Spleen (tissue), 11 donors: Measurements from ENCODE around the gene TSPAN9. TPM values are rescaled to one million over a fixed set of nuclear protein-coding genes. Genes with fewer than 3 reads are reported as not detected.

Source experiments
- DNase-seq: peaks from one replicate; pipeline ENCODE4 v3.0.0-alpha.2; 2020
- H3K27ac ChIP-seq, 8 donors: fragments of 200-600 bp; sonication (generic) in 7 of 8; 1 replicate in 4 of 8; 2 replicates in 4 of 8; pipeline versions ENCODE4 v1.5.0 to v1.8.0; 2016 to 2021; ENCODE audit warnings: inconsistent platforms in 4 of 8, mild to moderate bottlenecking in 4 of 8, moderate library complexity in 1 of 8
- H3K27me3 ChIP-seq, 7 donors: fragments of 200-600 bp; sonication (generic) in 6 of 7; replicated peaks in 1 of 7; 1 replicate in 4 of 7; 2 replicates in 3 of 7; pipeline versions ENCODE4 v1.5.0 to v1.8.0; 2016 to 2021; ENCODE audit warnings: inconsistent platforms in 3 of 7, mild to moderate bottlenecking in 1 of 7
- H3K36me3 ChIP-seq, 6 donors: fragments of 200-600 bp; sonication (generic) in 5 of 6; 1 replicate in 4 of 6; 2 replicates in 2 of 6; pipeline versions ENCODE4 v1.5.0 to v1.8.0; 2016 to 2021; ENCODE audit warnings: inconsistent platforms in 2 of 6
- H3K4me1 ChIP-seq, 6 donors: fragments of 200-600 bp; sonication (generic) in 5 of 6; 1 replicate in 3 of 6; 2 replicates in 3 of 6; pipeline versions ENCODE4 v1.5.0 to v1.8.0; 2016 to 2021; ENCODE audit warnings: inconsistent platforms in 3 of 6
- H3K4me3 ChIP-seq, 8 donors: fragments of 200-600 bp; sonication (generic) in 7 of 8; 1 replicate in 4 of 8; 2 replicates in 4 of 8; pipeline versions ENCODE4 v1.5.0 to v1.8.0; 2016 to 2021; ENCODE audit warnings: inconsistent platforms in 4 of 8, mild to moderate bottlenecking in 4 of 8, moderate library complexity in 2 of 8
- H3K9me3 ChIP-seq, 8 donors: fragments of 200-600 bp; sonication (generic) in 7 of 8; 1 replicate in 4 of 8; 2 replicates in 4 of 8; pipeline versions ENCODE4 v1.5.0 to v1.8.0; 2016 to 2021; ENCODE audit warnings: inconsistent platforms in 4 of 8
- POLR2A ChIP-seq, 3 donors: fragments of 450-650 bp; IDR thresholded peaks; one replicate each; pipeline ENCODE4 v1.5.1; 2017; ENCODE audit warnings: antibody characterized with exemption in 3 of 3, mild to moderate bottlenecking in 1 of 3
- POLR2AphosphoS5 ChIP-seq, 3 donors: sonication (generic); formaldehyde crosslinking; IDR thresholded peaks; one replicate each; pipeline ENCODE4 v1.5.1; 2017; ENCODE audit warnings: antibody characterized with exemption in 3 of 3
- WGBS, 5 donors: extraction: QIAGEN DNeasy Blood & Tissue Kit in 3 of 5; methylation state at CpG; one replicate each; pipeline versions ENCODE4 v1.1.5 to v1.1.7; 2013 to 2018; 5-methylcytosine and 5-hydroxymethylcytosine counted together
- intact Hi-C: fragments of 100-400 bp; cut with DNase I; formaldehyde crosslinking; loops from one replicate; pipeline ENCODE4 v1.15.0; 2023; ENCODE audit warnings: low total_unique reads
- polyA plus RNA-seq, 3 donors: library from polyadenylated mRNA; stranded (reverse); fragments of 200-250 nt; gene quantifications; one replicate each; pipeline ENCODE4 v1.2.1, GENCODE V29; 2013
- total RNA-seq, 7 donors: library from RNA; depleted of rRNA in 3 of 7; stranded (reverse); fragments of >200 nt in 3 of 7; fragmentation: NEBNext Ultra II Directional in 4 of 7; extraction: Animal tissue kit (Norgen Biotek cat#: 25700) in 4 of 7; gene quantifications; one replicate each; pipeline versions ENCODE4 v1.1.0 to v1.2.1, GENCODE V29; 2016 to 2021
- TF ChIP-seq, protein P1 (sequence below), 11 experiments: fragments of 200-600 bp in 7 of 11; fragments of 450-650 bp in 4 of 11; sonication (generic) in 4 of 11; IDR thresholded peaks in 8 of 11; conservative IDR thresholded peaks in 3 of 11; 1 replicate in 7 of 11; 2 replicates in 4 of 11; pipeline versions ENCODE4 v1.4.0 to v1.8.0; 2016 to 2021; ENCODE audit warnings: antibody characterized with exemption in 11 of 11, inconsistent platforms in 4 of 11, mild to moderate bottlenecking in 1 of 11
- donor health status: healthy with polysubstance abuse.
- donor health status: DM: no; HTN: no; CAD: no; lungs with moderate emphysema.
- donor health status: DM: no; HTN: no; CAD: no.
- donor health status: Bipolar disorder and iron deficiency.
- donor health status: healthy.
- donor health status: DM: no; HTN: no; CAD: no.
- donor health status: DM: yes; HTN: yes; CAD: no.

Gene TSPAN9
- total and polyA plus RNA-seq, 10 donors = 3.6 to 51.1 (median 32.4) TPM

- Histone ChIP-seq H3K4me1 (peaks cover 0 to 46% (median 17%) of the 10 kb centered on the region in 6 donors), H3K9me3 (no peaks in the 10 kb centered on the region)
- WGBS, 5 donors = 59 to 84% (median 71%) methylated on average over 2 of the region's 2 CpGs
Observed at GRCh38 chr12:3191450-3191849, 114.3 kb downstream of the TSPAN9 start.

GRCh38 chr12:3192221-3192620 lies 115.0 kb downstream of the TSPAN9 start:
- no peaks in the 10 kb centered on the region for H3K9me3 ChIP-seq
- peaks cover 0 to 38% (median 14%) of the 10 kb centered on the region in 6 donors for H3K4me1 ChIP-seq
- H3K27me3 ChIP-seq = peaks cover 0 to 5% (median 0%) of the 10 kb centered on the region in 7 donors
- WGBS, 5 donors = 91 to 93% (median 92%) methylated on average over 10 of the region's 10 CpGs
- no peaks in the 10 kb centered on the region for H3K36me3 ChIP-seq
- H3K4me3 ChIP-seq = no peak overlapping the region
- no peak for DNase-seq
- intact Hi-C loops = no loop called here
- TF ChIP-seq POLR2AphosphoS5 (IDR thresholded peaks at IDR 0.05) (no peak), POLR2A (IDR thresholded peaks at IDR 0.05) (no peak)
- TF ChIP-seq, protein P1, sequence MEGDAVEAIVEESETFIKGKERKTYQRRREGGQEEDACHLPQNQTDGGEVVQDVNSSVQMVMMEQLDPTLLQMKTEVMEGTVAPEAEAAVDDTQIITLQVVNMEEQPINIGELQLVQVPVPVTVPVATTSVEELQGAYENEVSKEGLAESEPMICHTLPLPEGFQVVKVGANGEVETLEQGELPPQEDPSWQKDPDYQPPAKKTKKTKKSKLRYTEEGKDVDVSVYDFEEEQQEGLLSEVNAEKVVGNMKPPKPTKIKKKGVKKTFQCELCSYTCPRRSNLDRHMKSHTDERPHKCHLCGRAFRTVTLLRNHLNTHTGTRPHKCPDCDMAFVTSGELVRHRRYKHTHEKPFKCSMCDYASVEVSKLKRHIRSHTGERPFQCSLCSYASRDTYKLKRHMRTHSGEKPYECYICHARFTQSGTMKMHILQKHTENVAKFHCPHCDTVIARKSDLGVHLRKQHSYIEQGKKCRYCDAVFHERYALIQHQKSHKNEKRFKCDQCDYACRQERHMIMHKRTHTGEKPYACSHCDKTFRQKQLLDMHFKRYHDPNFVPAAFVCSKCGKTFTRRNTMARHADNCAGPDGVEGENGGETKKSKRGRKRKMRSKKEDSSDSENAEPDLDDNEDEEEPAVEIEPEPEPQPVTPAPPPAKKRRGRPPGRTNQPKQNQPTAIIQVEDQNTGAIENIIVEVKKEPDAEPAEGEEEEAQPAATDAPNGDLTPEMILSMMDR (IDR thresholded peaks at IDR 0.05 in 8 of 11, conservative IDR thresholded peaks at IDR 0.05 in 3 of 11) = no peak
- H3K27ac ChIP-seq = no peak overlapping the region

More at GRCh38 chr12:3191450-3191849, 114.3 kb downstream of the TSPAN9 start:
- intact Hi-C loops = no loop called here
- TF ChIP-seq POLR2AphosphoS5 (IDR thresholded peaks at IDR 0.05) = no peak
- TF ChIP-seq POLR2A (IDR thresholded peaks at IDR 0.05) = no peak
- TF ChIP-seq, protein P1 (IDR thresholded peaks at IDR 0.05 in 8 of 11, conservative IDR thresholded peaks at IDR 0.05 in 3 of 11) = no peak
- Histone ChIP-seq H3K4me3 (no peak overlapping the region), H3K27me3 (peaks cover 0 to 5% (median 0%) of the 10 kb centered on the region in 7 donors), H3K27ac (no peak overlapping the region), H3K36me3 (no peaks in the 10 kb centered on the region)
- DNase-seq = no peak

GRCh38 chr12:3193131-3193530 lies 116.0 kb downstream of the TSPAN9 start:
- intact Hi-C loops = no loop called here
- TF ChIP-seq, protein P1 (IDR thresholded peaks at IDR 0.05 in 8 of 11, conservative IDR thresholded peaks at IDR 0.05 in 3 of 11) = no peak
- no peak for TF ChIP-seq POLR2AphosphoS5 (IDR thresholded peaks at IDR 0.05)
- TF ChIP-seq POLR2A (IDR thresholded peaks at IDR 0.05) = no peak
- Histone ChIP-seq H3K4me1 (peaks cover 0 to 29% (median 8%) of the 10 kb centered on the region in 6 donors), H3K27ac (no peak overlapping the region), H3K4me3 (no peak overlapping the region), H3K36me3 (no peaks in the 10 kb centered on the region), H3K27me3 (peaks cover 0 to 5% (median 0%) of the 10 kb centered on the region in 7 donors), H3K9me3 (no peaks in the 10 kb centered on the region)
- WGBS, 5 donors = 77 to 96% (median 88%) methylated on average over 7 of the region's 7 CpGs
- DNase-seq = no peak

- Histone ChIP-seq H3K36me3 (no peaks in the 10 kb centered on the region), H3K27me3 (peaks cover 0 to 6% (median 0%) of the 10 kb centered on the region in 7 donors), H3K4me3 (no peak overlapping the region), H3K27ac (no peak overlapping the region), H3K9me3 (no peaks in the 10 kb centered on the region), H3K4me1 (peaks cover 0 to 23% (median 3%) of the 10 kb centered on the region in 6 donors)
- TF ChIP-seq POLR2A (IDR thresholded peaks at IDR 0.05) = no peak
- TF ChIP-seq POLR2AphosphoS5 (IDR thresholded peaks at IDR 0.05) = no peak
- TF ChIP-seq, protein P1 (IDR thresholded peaks at IDR 0.05 in 8 of 11, conservative IDR thresholded peaks at IDR 0.05 in 3 of 11) = no peak
- intact Hi-C loops = no loop called here
- WGBS, 5 donors = 53 to 75% (median 72%) methylated on average over 5 of the region's 5 CpGs
- DNase-seq = no peak
Observed at GRCh38 chr12:3193755-3194154, 116.6 kb downstream of the TSPAN9 start.
